ENCODE data around the gene ZBTB2.

Gene ZBTB2

DNA sequence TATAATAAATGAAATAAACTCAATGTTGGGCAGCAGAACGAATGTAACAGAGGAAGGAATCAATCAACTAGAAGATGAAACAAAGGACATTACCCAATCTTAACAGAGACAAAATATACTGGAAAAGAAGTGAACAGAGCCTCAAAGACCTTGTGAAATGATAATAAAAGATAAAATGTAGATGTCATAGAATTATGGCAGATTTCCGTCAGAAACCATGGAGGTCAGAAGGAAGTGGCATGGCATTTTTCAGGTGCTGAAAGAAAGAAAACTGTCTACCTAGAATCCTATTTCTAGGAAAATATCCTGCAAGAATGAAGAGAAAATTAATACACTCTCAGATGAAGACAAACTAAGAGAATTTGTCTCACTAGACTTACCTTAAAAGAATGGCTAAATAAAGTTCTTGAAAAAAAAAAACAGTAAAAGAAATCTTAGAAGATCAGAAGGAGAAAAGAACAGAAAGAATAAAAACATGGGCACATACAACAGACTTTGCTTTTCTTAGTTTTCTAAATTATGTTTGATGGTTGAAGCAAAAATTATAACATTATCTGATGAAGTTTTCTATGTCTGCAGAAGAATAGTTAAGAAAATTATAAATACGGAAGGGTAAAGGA lies 23.4 kb upstream of the ZBTB2 start:
- Mint-ChIP-seq H3K4me3 (no peak overlapping the region), H3K27me3 (no peaks in the 10 kb centered on the region), H3K27ac (peak overlapping the region; percentile 33), H3K36me3 (ENCODE audit: low read depth) (peaks cover 61% of the 10 kb centered on the region), H3K9me3 (peaks cover 8% of the 10 kb centered on the region), H3K4me1 (peaks cover 18% of the 10 kb centered on the region)
- no peak for ATAC-seq
- DNase-seq: no peak

GRCh38 chr6:151413372-151414145 lies 22.2 kb upstream of the ZBTB2 start:
- peak; percentile 75 for ATAC-seq
- H3K27me3 Mint-ChIP-seq: no peaks in the 10 kb centered on the region
- peaks cover 71% of the 10 kb centered on the region for H3K36me3 Mint-ChIP-seq (ENCODE audit: low read depth)
- no peak for DNase-seq
- peaks cover 20% of the 10 kb centered on the region for H3K4me1 Mint-ChIP-seq
- H3K9me3 Mint-ChIP-seq: peaks cover 8% of the 10 kb centered on the region
- no peak overlapping the region for H3K27ac Mint-ChIP-seq
- H3K4me3 Mint-ChIP-seq: no peak overlapping the region

DNA sequence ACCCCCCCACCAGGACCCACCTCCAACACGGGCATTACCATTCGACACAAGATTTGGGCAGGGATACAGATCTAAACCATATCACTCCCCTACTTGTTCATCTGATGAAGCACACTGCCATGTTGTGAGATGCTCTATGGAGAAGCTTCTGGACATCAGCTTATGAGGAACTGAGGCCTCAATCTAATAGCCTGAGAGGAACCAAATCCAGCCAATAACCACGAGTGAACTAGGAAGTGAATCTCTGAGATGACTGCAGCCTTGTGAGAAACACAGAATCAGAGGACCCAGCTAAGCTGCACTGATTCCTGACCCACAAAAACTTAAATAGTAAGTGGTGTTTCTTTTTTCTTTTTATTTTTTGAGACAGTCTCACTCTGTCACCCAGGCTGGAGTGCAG lies 21.6 kb upstream of the ZBTB2 start:
- ATAC-seq (no peak), DNase-seq (no peak)
- peaks cover 8% of the 10 kb centered on the region for H3K9me3 Mint-ChIP-seq
- H3K27me3 Mint-ChIP-seq: no peaks in the 10 kb centered on the region
- no peak overlapping the region for H3K27ac Mint-ChIP-seq
- peaks cover 20% of the 10 kb centered on the region for H3K4me1 Mint-ChIP-seq
- no peak overlapping the region for H3K4me3 Mint-ChIP-seq
- H3K36me3 Mint-ChIP-seq (ENCODE audit: low read depth): peaks cover 70% of the 10 kb centered on the region

DNA sequence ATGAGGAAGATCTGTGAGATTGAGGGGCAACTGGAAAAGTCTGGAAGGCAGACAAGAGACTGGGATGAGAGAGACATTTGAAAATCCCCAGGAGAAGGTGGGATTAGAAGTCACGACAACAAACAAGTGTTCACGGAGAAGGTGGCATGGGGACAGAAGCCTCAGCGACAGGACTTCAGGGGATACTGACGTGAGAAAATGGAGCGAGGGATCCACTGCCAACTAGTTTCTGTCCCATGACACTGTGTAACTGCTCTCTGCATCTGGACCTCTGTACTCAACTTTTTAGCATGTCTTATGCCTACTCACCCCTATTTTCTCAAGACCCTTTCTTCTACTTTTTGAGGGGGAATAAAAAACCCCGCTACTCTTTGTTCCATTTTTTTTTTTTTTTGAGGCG lies 18.3 kb upstream of the ZBTB2 start:
- Mint-ChIP-seq H3K9me3 (peaks cover 4% of the 10 kb centered on the region), H3K4me1 (peaks cover 22% of the 10 kb centered on the region), H3K27ac (peak overlapping the region; percentile 53), H3K36me3 (ENCODE audit: low read depth) (peaks cover 54% of the 10 kb centered on the region), H3K27me3 (no peaks in the 10 kb centered on the region), H3K4me3 (no peak overlapping the region)
- ATAC-seq (no peak), DNase-seq (no peak)

DNA sequence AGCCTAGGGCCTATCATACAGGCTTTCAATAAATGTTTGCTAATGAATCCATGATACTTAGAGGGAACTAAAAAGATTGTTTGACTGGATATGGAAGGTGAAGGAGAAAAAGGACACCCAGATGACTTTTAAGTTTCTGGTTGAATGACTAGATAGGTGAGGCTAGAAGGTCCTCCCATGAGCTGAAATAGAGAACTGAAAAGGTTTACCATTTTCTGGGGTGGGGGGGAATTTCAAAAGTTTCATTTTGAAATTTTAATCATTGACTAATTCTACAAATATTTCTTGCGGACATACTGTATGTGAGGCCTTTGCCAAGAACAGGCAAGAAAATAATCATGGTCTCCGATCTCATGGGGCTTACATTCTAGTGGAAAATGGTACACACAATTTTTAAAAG lies 17.9 kb upstream of the ZBTB2 start:
- Mint-ChIP-seq H3K27ac (peak overlapping the region; percentile 53), H3K9me3 (peaks cover 2% of the 10 kb centered on the region), H3K36me3 (ENCODE audit: low read depth) (peaks cover 52% of the 10 kb centered on the region), H3K4me1 (peaks cover 18% of the 10 kb centered on the region), H3K4me3 (no peak overlapping the region), H3K27me3 (no peaks in the 10 kb centered on the region)
- ATAC-seq: no peak
- DNase-seq: no peak

- ATAC-seq (no peak), DNase-seq (no peak)
- no peaks in the 10 kb centered on the region for H3K27me3 Mint-ChIP-seq
- peaks cover 51% of the 10 kb centered on the region for H3K36me3 Mint-ChIP-seq (ENCODE audit: low read depth)
- no peak overlapping the region for H3K4me3 Mint-ChIP-seq
- no peaks in the 10 kb centered on the region for H3K9me3 Mint-ChIP-seq
- no peak overlapping the region for H3K27ac Mint-ChIP-seq
- H3K4me1 Mint-ChIP-seq: peaks cover 14% of the 10 kb centered on the region
These were observed 17.5 kb upstream of the ZBTB2 start for GRCh38 chr6:151408858-151409257.

GRCh38 chr6:151403919-151404308 lies 12.6 kb upstream of the ZBTB2 start:
- Mint-ChIP-seq H3K9me3 (no peaks in the 10 kb centered on the region), H3K27me3 (no peaks in the 10 kb centered on the region), H3K4me1 (peaks cover 33% of the 10 kb centered on the region), H3K36me3 (ENCODE audit: low read depth) (peaks cover 32% of the 10 kb centered on the region), H3K4me3 (no peak overlapping the region), H3K27ac (peak overlapping the region; percentile 1)
- DNase-seq (no peak), ATAC-seq (no peak)

- no peaks in the 10 kb centered on the region for H3K9me3 Mint-ChIP-seq
- H3K4me1 Mint-ChIP-seq: peaks cover 47% of the 10 kb centered on the region
- H3K4me3 Mint-ChIP-seq: no peak overlapping the region
- H3K36me3 Mint-ChIP-seq (ENCODE audit: low read depth): peaks cover 32% of the 10 kb centered on the region
- ATAC-seq (no peak), DNase-seq (no peak)
- H3K27ac Mint-ChIP-seq: no peak overlapping the region
- H3K27me3 Mint-ChIP-seq: no peaks in the 10 kb centered on the region
These were observed 10.9 kb upstream of the ZBTB2 start for GRCh38 chr6:151402228-151402627.

GRCh38 chr6:151400473-151400872 lies 9.1 kb upstream of the ZBTB2 start:
- peaks cover 54% of the 10 kb centered on the region for H3K4me1 Mint-ChIP-seq
- H3K4me3 Mint-ChIP-seq: no peak overlapping the region
- H3K9me3 Mint-ChIP-seq: no peaks in the 10 kb centered on the region
- H3K27me3 Mint-ChIP-seq: no peaks in the 10 kb centered on the region
- ATAC-seq (no peak), DNase-seq (no peak)
- peaks cover 32% of the 10 kb centered on the region for H3K36me3 Mint-ChIP-seq (ENCODE audit: low read depth)
- peak overlapping the region; percentile 64 for H3K27ac Mint-ChIP-seq

DNA sequence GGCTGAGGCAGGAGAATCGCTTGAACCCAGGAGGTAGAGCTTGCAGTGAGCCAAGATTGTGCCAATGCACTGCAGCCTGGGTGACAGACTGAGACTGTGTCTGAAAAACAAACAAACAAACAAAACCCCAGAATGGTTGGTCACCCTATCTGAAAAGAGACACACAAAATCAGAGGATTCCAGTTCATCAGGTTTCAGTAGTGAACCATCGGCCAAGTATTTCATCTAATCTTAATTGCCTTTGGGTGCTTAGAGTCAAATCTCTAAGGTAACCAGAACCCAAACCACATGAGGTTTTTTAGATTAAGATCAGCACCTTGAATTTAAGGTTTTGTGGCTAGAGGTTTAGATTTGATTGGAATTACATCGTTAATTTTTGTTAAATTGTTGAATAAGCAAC lies 8.3 kb upstream of the ZBTB2 start:
- no peaks in the 10 kb centered on the region for H3K27me3 Mint-ChIP-seq

GRCh38 chr6:151393410-151393809 lies 2.1 kb upstream of the ZBTB2 start:
- peak overlapping the region; percentile 94 for H3K27ac Mint-ChIP-seq
- H3K36me3 Mint-ChIP-seq (ENCODE audit: low read depth): peaks cover 33% of the 10 kb centered on the region
- H3K9me3 Mint-ChIP-seq: no peaks in the 10 kb centered on the region
- H3K4me3 Mint-ChIP-seq: peak overlapping the region; percentile 90
- DNase-seq (no peak), ATAC-seq (no peak)
- H3K4me1 Mint-ChIP-seq: peaks cover 66% of the 10 kb centered on the region
- H3K27me3 Mint-ChIP-seq: no peaks in the 10 kb centered on the region

More for the DNA sequence above, 8.3 kb upstream of the ZBTB2 start:
- H3K9me3 Mint-ChIP-seq: no peaks in the 10 kb centered on the region
- DNase-seq (no peak), ATAC-seq (no peak)
- H3K4me3 Mint-ChIP-seq: no peak overlapping the region
- peaks cover 62% of the 10 kb centered on the region for H3K4me1 Mint-ChIP-seq
- peaks cover 32% of the 10 kb centered on the region for H3K36me3 Mint-ChIP-seq (ENCODE audit: low read depth)
- no peak overlapping the region for H3K27ac Mint-ChIP-seq

DNA sequence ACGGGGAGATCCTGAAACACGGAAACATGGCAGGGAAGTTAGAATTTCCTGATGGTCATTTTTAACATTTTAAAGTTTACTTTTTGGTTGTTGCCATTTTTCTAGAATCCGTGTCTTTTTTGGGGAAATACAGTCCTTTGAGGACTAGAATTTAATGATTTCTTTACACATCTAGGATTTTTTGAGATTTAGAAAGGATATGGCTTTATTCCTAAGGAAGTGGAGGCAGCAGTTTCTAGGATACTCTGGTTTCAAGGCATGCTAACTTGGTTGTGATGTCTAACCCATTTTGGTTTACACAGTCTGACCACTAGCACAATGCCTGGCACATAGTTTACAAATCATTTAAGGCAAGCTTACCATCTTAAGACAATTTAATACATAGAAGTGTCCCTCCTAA lies 1.1 kb upstream of the ZBTB2 start:
- peaks cover 66% of the 10 kb centered on the region for H3K4me1 Mint-ChIP-seq
- peaks cover 30% of the 10 kb centered on the region for H3K36me3 Mint-ChIP-seq (ENCODE audit: low read depth)
- peak overlapping the region; percentile 94 for H3K27ac Mint-ChIP-seq
- H3K27me3 Mint-ChIP-seq: no peaks in the 10 kb centered on the region
- peak overlapping the region; percentile 90 for H3K4me3 Mint-ChIP-seq
- H3K9me3 Mint-ChIP-seq: no peaks in the 10 kb centered on the region
- ATAC-seq (no peak), DNase-seq (no peak)

DNA sequence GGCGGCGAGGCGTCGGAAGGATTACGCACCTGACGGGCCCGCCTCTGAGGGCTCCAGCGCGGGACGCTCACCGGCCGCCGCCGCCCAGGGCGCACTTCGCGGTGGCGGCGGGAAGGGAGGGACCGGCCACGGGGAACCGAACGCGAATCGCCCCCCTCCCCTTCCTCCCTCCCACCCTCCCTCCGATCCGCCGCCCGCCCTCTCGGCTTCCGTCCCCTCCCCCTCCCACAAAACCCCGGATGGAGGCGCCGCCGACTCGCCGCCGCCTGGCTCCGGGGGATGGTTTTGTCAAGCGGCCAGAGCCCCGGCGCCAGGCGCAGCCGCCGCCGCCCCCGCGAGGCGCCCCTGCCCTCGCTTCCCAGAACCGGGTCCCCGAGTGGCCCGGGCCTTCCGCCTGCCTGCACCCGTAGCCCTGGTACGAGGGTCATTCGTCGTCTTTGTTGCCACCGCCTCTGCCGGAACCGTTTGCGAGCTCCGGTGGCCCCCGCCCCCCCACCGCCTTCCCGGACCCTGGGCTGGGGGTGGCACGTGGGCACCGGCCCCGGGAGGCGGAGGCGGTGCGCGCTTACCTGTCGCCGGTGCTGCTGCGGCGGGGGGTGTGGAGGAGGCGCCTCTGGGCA lies 398 bp downstream of the ZBTB2 start:
- peak; percentile 10 for ATAC-seq
- H3K27me3 Mint-ChIP-seq: no peaks in the 10 kb centered on the region
- H3K27ac Mint-ChIP-seq: no peak overlapping the region
- DNase-seq: peak; percentile 83
- no peaks in the 10 kb centered on the region for H3K9me3 Mint-ChIP-seq
- H3K4me3 Mint-ChIP-seq: peak overlapping the region; percentile 90
- peaks cover 64% of the 10 kb centered on the region for H3K4me1 Mint-ChIP-seq
- peaks cover 26% of the 10 kb centered on the region for H3K36me3 Mint-ChIP-seq (ENCODE audit: low read depth)

GRCh38 chr6:151390276-151390850 lies 996 bp downstream of the ZBTB2 start:
- Mint-ChIP-seq H3K27ac (no peak overlapping the region), H3K27me3 (no peaks in the 10 kb centered on the region), H3K4me3 (peak overlapping the region; percentile 17), H3K9me3 (no peaks in the 10 kb centered on the region), H3K4me1 (peaks cover 67% of the 10 kb centered on the region), H3K36me3 (ENCODE audit: low read depth) (peaks cover 25% of the 10 kb centered on the region)
- ATAC-seq (peak; percentile 82), DNase-seq (peak; percentile 98)

All from activated naive CD8-positive, alpha-beta T cell treated with anti-CD3 and anti-CD28 coated beads, Interleukin-2, amount 50 U/mL, for 24 hours (primary cell).